Brain microvascular endothelial cell (primary cell): ENCODE data around the gene BMPR1A.

Experiments used
- DNase-seq: peaks from one replicate; pipeline ENCODE4 v3.0.0-alpha.2; 2020
- H3K27ac ChIP-seq: fragments of 250-450 bp; sonication (Bioruptor Pico); 2 replicates; pipeline ENCODE4 v1.5.1; 2020; ENCODE audit warnings: mild to moderate bottlenecking, moderate library complexity
- H3K27me3 ChIP-seq: fragments of 250-450 bp; sonication (Bioruptor Pico); replicated peaks from 2 replicates; pipeline ENCODE4 v1.5.1; 2020; ENCODE audit warnings: mild to moderate bottlenecking
- H3K36me3 ChIP-seq: fragments of 250-450 bp; sonication (Bioruptor Pico); replicated peaks from 2 replicates; pipeline ENCODE4 v1.5.1; 2020; ENCODE audit warnings: mild to moderate bottlenecking
- H3K4me3 ChIP-seq: 2 replicates; pipeline ENCODE4 v1.5.1; 2011; ENCODE audit warnings: low read depth, mild to moderate bottlenecking, control low read depth, low read length, moderate library complexity
- CTCF ChIP-seq: IDR thresholded peaks from 2 replicates; pipeline ENCODE4 v1.5.1; 2011; ENCODE audit warnings: low read depth, mild to moderate bottlenecking, moderate library complexity, low read length, control low read depth, inconsistent platforms; ENCODE audit errors: missing control alignments
- in situ Hi-C: cut with HindIII; loops from 2 replicates; pipeline ENCODE4 v1.10.0; 2017; ENCODE audit warnings: low sequenced_read_pairs, low pct_ligation_motif_present

BMPR1A gene

GRCh38 chr10:86709396-86710185 lies 46.8 kb upstream of the BMPR1A start:
- H3K4me3 ChIP-seq, result no peak overlapping the region
- no peaks in the 10 kb centered on the region for H3K36me3 ChIP-seq
- DNase-seq, result no peak
- H3K27me3 ChIP-seq, result no peaks in the 10 kb centered on the region
- in situ Hi-C loops, result no loop called here
- no peak overlapping the region for H3K27ac ChIP-seq
- TF ChIP-seq CTCF, result no peak

GRCh38 chr10:86710987-86711512 lies 45.4 kb upstream of the BMPR1A start:
- peak; percentile 69 for TF ChIP-seq CTCF
- in situ Hi-C loops, result no loop called here
- DNase-seq, result peak; percentile 79
- no peaks in the 10 kb centered on the region for H3K36me3 ChIP-seq
- no peaks in the 10 kb centered on the region for H3K27me3 ChIP-seq
- H3K4me3 ChIP-seq, result peak overlapping the region; percentile 55
- peak overlapping the region; percentile 81 for H3K27ac ChIP-seq

GRCh38 chr10:86711513-86712316 lies 44.7 kb upstream of the BMPR1A start:
- Histone ChIP-seq H3K27ac (peak overlapping the region; percentile 81), H3K4me3 (peak overlapping the region; percentile 55), H3K27me3 (no peaks in the 10 kb centered on the region), H3K36me3 (no peaks in the 10 kb centered on the region)
- no peak for DNase-seq
- TF ChIP-seq CTCF, result no peak
- in situ Hi-C loops, result no loop called here

- Histone ChIP-seq H3K4me3 (peak overlapping the region; percentile 55), H3K36me3 (no peaks in the 10 kb centered on the region), H3K27me3 (no peaks in the 10 kb centered on the region), H3K27ac (peak overlapping the region; percentile 81)
- DNase-seq, result no peak
- in situ Hi-C loops, result no loop called here
- no peak for TF ChIP-seq CTCF
Measured at GRCh38 chr10:86712317-86712707, 44.1 kb upstream of the BMPR1A start.

- DNase-seq, result no peak
- in situ Hi-C loops, result no loop called here
- Histone ChIP-seq H3K27ac (no peak overlapping the region), H3K36me3 (no peaks in the 10 kb centered on the region), H3K27me3 (no peaks in the 10 kb centered on the region), H3K4me3 (no peak overlapping the region)
- no peak for TF ChIP-seq CTCF
Measured at GRCh38 chr10:86715156-86715795, 41.1 kb upstream of the BMPR1A start.
